NT2/D1 (cell line): ENCODE data around the gene KMT2E.

Source experiments
- SUZ12 ChIP-seq: IDR thresholded peaks from 2 replicates; pipeline ENCODE4 v1.6.1; 2011; ENCODE audit not compliant: insufficient read length, insufficient read depth; ENCODE audit errors: extremely low read depth
- YY1 ChIP-seq: IDR thresholded peaks from 2 replicates; pipeline ENCODE4 v1.6.1; 2011; ENCODE audit not compliant: insufficient read length, insufficient read depth
- ZNF274 ChIP-seq: IDR thresholded peaks from 2 replicates; pipeline ENCODE4 v1.6.1; 2011; ENCODE audit warnings: mild to moderate bottlenecking, low read depth, low read length

GRCh38 chr7:105137898-105138297, 123.9 kb downstream of the KMT2E start:
- TF ChIP-seq SUZ12 (no peak), YY1 (no peak), ZNF274 (no peak)
